ENCODE data around the gene RSPH4A. TPM values are rescaled to one million over a fixed set of nuclear protein-coding genes. Genes with fewer than 3 reads are reported as not detected.

RSPH4A gene
- total RNA-seq = 0.65 and 2.6 TPM in 2 replicates

GRCh38 chr6:116615937-116616736 is at the start of gene RSPH4A:
Gene RSPH4A (plus strand): TSS chr6:116616479. CDS start chr6:116616624, 145 bp downstream.

GRCh38 chr6:116570856-116571682 is 45.2 kb upstream of the RSPH4A start, which contains the start of gene RWDD1:
Gene RWDD1 (plus strand): TSS chr6:116571504. CDS start chr6:116571583, 79 bp downstream.

DNA sequence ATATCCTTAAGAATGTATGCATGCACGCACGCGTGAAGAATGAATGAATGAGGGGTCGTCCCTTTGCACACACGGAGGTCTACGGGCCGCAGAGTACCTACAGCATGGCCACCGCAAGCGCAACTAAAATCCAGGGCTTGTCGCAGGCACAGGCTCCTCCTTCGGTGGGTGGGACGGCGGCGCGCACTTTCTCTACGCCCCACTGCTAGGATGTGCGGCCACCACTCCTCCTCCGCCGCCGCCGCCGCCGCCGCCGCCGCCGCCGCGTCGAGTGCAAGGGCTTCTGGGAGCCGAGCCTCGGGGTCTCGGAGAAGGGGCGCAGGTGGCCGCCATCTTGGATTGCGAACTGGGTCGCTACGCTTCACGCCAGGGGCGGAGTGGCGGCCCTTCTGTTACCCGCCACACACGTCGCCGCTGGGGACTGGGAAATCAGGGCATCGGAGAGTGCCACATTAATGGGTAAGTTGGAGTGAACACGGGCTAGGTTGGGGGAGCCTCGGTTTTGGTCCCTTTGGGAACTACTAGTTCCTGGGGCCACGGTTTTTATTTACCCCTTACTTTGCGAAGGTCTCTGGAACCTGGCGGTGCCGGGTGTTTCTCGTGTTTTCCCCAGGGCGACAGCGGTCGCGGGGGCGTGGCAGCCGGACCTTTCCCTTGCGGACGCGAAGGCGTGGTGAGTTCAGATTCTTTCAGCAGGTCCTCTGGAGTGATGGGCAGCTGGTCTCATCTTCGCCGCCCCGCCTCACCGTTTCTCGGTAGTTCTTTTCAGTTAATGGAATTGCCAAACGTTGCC is 64.8 kb downstream of the RSPH4A start, which contains the start of gene KPNA5:
Gene KPNA5 (plus strand): TSS at position 332 of the 793 bp plus-strand sequence. CDS start 124 bp downstream, at position 456.

Other genes with a start within 250 kb of the RSPH4A start
- 14.3 and 16.8 TPM in 2 replicates for gene DSE, start 245.5 kb upstream of the RSPH4A start, total RNA-seq
- 3.7 and 4.2 TPM in 2 replicates for gene CALHM6, start 155.1 kb upstream of the RSPH4A start, total RNA-seq
- gene CALHM5, start 104.8 kb upstream of the RSPH4A start, total RNA-seq = 1.3 and 2.6 TPM in 2 replicates
- gene TRAPPC3L, start 70.8 kb upstream of the RSPH4A start, total RNA-seq = 0.11 and 0.34 TPM in 2 replicates
- gene CALHM4, start 62.7 kb upstream of the RSPH4A start, total RNA-seq = 0.11 and 0.26 TPM in 2 replicates
- gene RWDD1, start 45.0 kb upstream of the RSPH4A start, total RNA-seq = 23.4 and 31.5 TPM in 2 replicates
- gene ZUP1, start 52.3 kb downstream of the RSPH4A start, total RNA-seq = 21.0 and 30.9 TPM in 2 replicates
- gene KPNA5, start 64.7 kb downstream of the RSPH4A start, total RNA-seq = 13.9 and 19.4 TPM in 2 replicates
- 6.5 and 7.9 TPM in 2 replicates for gene FAM162B, start 149.2 kb downstream of the RSPH4A start, total RNA-seq
- not detected in 2 replicates for gene GPRC6A, start 212.6 kb downstream of the RSPH4A start, total RNA-seq